Measurements from ENCODE around the gene MIX23. TPM values are rescaled to one million over a fixed set of nuclear protein-coding genes. Genes with fewer than 3 reads are reported as not detected.
A peak's percentile ranks its signal among the peaks of the same experiment; 100 is the strongest.

MIX23 gene
- 56.1 and 130 TPM in 2 replicates for total RNA-seq (2014; rRNA removed; shearing (Covaris generic); ENCODE audit: low replicate concordance)

GRCh38 chr3:122382888-122383666 is at the start of gene MIX23:
TSS of gene MIX23 (minus strand) at chr3:122383231. CDS start at chr3:122383224, 7 bp downstream.
- Histone ChIP-seq H3K36me3 (peaks cover 14% of the 10 kb centered on the region), H3K9me3 (no peaks in the 10 kb centered on the region), H3K4me3 (peak within 1 kb of the TSS; percentile 89), H3K27me3 (no peaks in the 10 kb centered on the region)
- peak; percentile 91 for DNase-seq

GRCh38 chr3:122430371-122430770 is 47.3 kb upstream of the MIX23 start:
- H3K27me3 ChIP-seq, result no peaks in the 10 kb centered on the region
- no peak overlapping the region for H3K4me3 ChIP-seq
- H3K9me3 ChIP-seq, result no peaks in the 10 kb centered on the region
- DNase-seq, result no peak
- H3K36me3 ChIP-seq, result peaks cover 84% of the 10 kb centered on the region

DNA sequence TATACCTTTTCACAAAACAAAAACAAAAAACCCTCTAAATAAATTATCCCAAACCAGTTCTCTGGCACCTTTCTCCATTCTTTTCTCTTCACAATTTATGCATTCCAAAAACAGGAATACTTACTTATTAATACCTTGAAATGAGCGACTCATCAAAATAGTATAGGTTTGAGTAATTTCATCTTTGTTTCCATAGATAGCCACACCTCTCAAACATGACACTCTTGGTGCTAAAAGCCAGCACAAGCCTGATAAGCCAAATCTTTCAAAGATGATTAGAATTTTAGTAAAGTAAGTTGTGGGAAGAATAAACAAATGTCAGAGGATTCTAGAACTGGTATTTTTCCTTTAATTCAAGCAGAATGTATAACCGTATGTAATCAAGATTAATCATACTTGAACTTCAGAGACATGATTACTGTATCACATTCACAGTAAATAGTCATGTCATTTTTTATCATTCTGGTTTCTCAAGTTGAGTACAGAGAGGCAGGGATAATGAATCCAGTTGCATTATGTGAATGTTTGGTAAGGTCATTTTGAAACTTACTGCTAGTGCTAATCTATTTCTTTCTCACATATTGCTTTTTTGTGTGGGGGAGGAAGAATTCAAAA is 44.9 kb upstream of the MIX23 start:
- no peaks in the 10 kb centered on the region for H3K9me3 ChIP-seq
- H3K27me3 ChIP-seq, result no peaks in the 10 kb centered on the region
- no peak overlapping the region for H3K4me3 ChIP-seq
- DNase-seq, result no peak
- peaks cover 91% of the 10 kb centered on the region for H3K36me3 ChIP-seq

DNA sequence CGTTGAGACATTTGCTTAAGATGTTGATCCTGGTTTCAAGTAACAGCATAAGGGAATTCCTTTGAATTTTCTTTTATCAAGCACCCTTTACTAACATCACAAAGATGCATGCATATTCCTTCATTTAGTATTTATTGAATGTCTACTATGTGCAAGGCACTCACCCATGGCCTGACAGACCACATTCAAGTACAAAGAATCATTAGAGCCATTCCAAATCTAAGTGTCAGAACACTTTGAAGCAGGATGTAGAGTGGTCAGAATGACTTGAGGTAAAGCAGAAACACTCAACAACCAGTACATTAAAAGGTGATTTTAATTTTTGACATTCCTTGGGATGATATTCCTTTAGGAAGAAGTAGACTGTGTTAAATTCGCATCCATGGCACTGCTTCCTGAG is 38.8 kb upstream of the MIX23 start:
- H3K4me3 ChIP-seq, result no peak overlapping the region
- H3K36me3 ChIP-seq, result peaks cover 55% of the 10 kb centered on the region
- no peak for DNase-seq
- H3K27me3 ChIP-seq, result no peaks in the 10 kb centered on the region
- no peaks in the 10 kb centered on the region for H3K9me3 ChIP-seq

DNA sequence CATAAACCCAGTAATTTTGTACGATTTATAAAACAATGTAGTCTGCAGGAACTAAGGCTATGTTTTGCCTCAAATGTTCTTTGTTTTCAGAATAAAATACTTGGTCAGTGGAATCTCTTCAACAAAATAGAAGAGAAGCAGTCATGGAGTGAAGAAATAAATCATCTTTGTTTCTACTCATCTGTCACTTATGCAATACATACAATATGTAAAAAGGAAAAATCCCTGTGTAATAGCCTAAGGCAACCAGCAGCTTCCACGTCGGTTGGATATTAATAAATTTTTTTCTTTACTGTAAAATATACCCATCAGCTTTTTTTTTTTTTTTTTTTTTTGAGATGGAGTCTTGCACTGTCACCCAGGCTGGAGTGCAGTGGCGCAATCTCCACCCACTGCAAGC is 38.1 kb upstream of the MIX23 start:
- no peak overlapping the region for H3K4me3 ChIP-seq
- no peaks in the 10 kb centered on the region for H3K27me3 ChIP-seq
- peaks cover 2% of the 10 kb centered on the region; the same call in 1 of the 2 replicates for H3K9me3 ChIP-seq
- no peak for DNase-seq
- H3K36me3 ChIP-seq, result peaks cover 48% of the 10 kb centered on the region

DNA sequence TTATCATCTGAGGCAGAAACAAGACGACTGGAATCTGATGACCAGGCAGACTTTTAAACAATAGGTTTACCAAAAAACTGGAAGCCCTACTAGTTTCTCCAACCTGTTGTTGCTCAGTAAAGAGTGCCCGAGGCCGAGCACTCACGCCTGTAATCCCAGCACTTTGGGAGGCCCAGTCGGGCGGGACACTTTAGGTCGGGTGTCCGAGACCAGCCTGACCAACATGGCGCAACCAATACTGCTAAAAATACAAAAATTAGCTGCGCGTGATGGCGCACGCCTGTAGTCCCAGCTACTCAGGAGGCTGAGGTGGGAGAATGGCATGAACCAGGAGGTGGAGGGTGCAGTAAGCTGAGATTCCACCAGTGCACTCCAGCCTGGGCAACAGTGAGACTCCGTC is 33.9 kb upstream of the MIX23 start:
- DNase-seq, result no peak
- Histone ChIP-seq H3K36me3 (peaks cover 22% of the 10 kb centered on the region), H3K27me3 (no peaks in the 10 kb centered on the region), H3K9me3 (peaks cover 2% of the 10 kb centered on the region; the same call in 1 of the 2 replicates), H3K4me3 (peak overlapping the region; percentile 97)

- Histone ChIP-seq H3K36me3 (peaks cover 22% of the 10 kb centered on the region), H3K9me3 (peaks cover 2% of the 10 kb centered on the region; the same call in 1 of the 2 replicates), H3K27me3 (no peaks in the 10 kb centered on the region), H3K4me3 (peak within 1 kb of the TSS; percentile 97)
- peak; percentile 94 for DNase-seq
These were observed 33.0 kb upstream of the MIX23 start, which contains the start of gene WDR5B for GRCh38 chr3:122415762-122416654. TSS of gene WDR5B (minus strand) at chr3:122416062. CDS start at chr3:122415528, 534 bp downstream.

DNA sequence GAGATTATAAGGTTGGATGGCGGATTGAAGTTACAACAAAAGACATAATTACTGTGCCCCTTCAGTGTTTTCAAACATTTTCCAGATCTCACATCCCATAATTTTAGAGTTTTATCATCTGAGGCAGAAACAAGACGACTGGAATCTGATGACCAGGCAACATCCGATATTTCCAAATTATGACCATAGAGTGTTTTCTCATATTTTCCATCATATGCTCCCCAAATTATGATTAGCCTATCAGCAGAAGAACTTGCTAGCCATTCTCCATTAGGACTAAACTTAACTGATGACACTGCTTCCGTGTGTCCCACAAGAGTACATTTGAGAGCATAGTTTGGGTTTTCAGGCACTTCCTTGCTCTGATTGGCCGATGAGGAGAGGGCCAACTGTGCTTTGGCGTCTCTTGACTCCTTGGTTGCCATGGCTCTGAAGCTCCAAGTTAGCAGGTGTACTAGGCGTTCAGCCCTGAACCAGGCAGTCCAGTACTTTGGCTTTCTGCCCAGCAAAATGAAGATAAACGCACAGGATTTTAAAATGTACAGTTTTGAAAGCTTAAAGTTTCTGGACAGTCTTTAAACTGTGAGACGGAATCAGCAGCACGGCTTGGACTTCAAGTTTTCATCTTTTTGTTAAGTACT is 32.2 kb upstream of the MIX23 start:
- Histone ChIP-seq H3K36me3 (peaks cover 27% of the 10 kb centered on the region), H3K9me3 (peaks cover 2% of the 10 kb centered on the region; the same call in 1 of the 2 replicates)
- peak; percentile 39 for DNase-seq

GRCh38 chr3:122414391-122414790 is 31.4 kb upstream of the MIX23 start:
- Histone ChIP-seq H3K36me3 (peaks cover 35% of the 10 kb centered on the region), H3K27me3 (no peaks in the 10 kb centered on the region), H3K4me3 (no peak overlapping the region), H3K9me3 (peaks cover 2% of the 10 kb centered on the region; the same call in 1 of the 2 replicates)
- no peak for DNase-seq

More for the DNA sequence above, 32.2 kb upstream of the MIX23 start:
- Histone ChIP-seq H3K27me3 (no peaks in the 10 kb centered on the region), H3K4me3 (peak overlapping the region; percentile 97)

GRCh38 chr3:122410639-122411038 is 27.6 kb upstream of the MIX23 start:
- Histone ChIP-seq H3K4me3 (no peak overlapping the region), H3K9me3 (no peaks in the 10 kb centered on the region), H3K27me3 (no peaks in the 10 kb centered on the region), H3K36me3 (peaks cover 44% of the 10 kb centered on the region)
- no peak for DNase-seq

DNA sequence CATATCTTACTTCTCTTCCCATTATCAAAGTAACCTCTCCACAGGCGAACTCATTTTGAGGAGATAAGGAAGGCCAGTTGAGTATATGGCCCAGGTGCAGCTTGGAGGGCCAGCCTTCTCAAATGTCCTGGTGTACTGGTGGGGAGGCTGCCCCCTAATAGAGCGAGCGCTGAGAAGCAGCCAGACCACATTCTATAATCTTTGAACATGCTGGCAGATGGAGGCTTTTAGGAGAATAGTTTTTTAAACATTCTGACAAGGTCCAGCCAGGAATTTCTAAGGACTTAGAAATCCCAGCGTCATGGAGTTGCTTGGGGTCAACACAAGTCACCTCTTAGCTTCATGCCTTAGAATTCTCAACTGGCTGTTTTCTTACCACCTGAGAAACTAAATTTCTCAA is 27.1 kb upstream of the MIX23 start:
- Histone ChIP-seq H3K9me3 (no peaks in the 10 kb centered on the region), H3K36me3 (peaks cover 44% of the 10 kb centered on the region), H3K27me3 (no peaks in the 10 kb centered on the region), H3K4me3 (no peak overlapping the region)
- DNase-seq, result no peak

GRCh38 chr3:122409446-122409845 is 26.4 kb upstream of the MIX23 start:
- no peaks in the 10 kb centered on the region for H3K27me3 ChIP-seq
- DNase-seq, result no peak
- no peak overlapping the region for H3K4me3 ChIP-seq
- H3K36me3 ChIP-seq, result peaks cover 44% of the 10 kb centered on the region
- no peaks in the 10 kb centered on the region for H3K9me3 ChIP-seq

GRCh38 chr3:122407946-122408345 is 24.9 kb upstream of the MIX23 start:
- no peaks in the 10 kb centered on the region for H3K9me3 ChIP-seq
- peaks cover 44% of the 10 kb centered on the region for H3K36me3 ChIP-seq
- H3K27me3 ChIP-seq, result no peaks in the 10 kb centered on the region
- H3K4me3 ChIP-seq, result no peak overlapping the region
- DNase-seq, result no peak

DNA sequence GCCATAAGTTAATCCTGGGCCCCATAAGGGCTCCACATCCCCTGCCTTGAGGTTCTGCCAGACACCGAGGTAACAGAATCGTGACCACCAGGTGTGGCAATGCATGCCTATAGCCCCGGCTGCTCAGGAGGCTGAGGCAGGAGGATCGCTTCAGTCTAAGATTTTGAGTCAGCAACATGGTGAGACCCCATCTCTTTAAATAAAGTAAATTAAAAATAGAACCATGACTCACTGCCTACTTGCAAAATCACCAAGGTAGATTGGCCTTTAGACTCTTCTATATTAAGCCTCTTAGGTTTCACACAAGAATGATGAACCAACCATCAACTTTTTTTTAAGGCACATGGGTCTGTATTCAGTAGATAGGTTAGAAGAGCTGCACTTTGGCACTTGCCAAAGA is 23.2 kb upstream of the MIX23 start:
- Histone ChIP-seq H3K9me3 (no peaks in the 10 kb centered on the region), H3K27me3 (no peaks in the 10 kb centered on the region), H3K4me3 (no peak overlapping the region), H3K36me3 (peaks cover 30% of the 10 kb centered on the region)
- DNase-seq, result no peak

- Histone ChIP-seq H3K4me3 (no peak overlapping the region), H3K36me3 (peaks cover 20% of the 10 kb centered on the region), H3K27me3 (no peaks in the 10 kb centered on the region), H3K9me3 (no peaks in the 10 kb centered on the region)
- DNase-seq, result no peak
These were observed 22.0 kb upstream of the MIX23 start for GRCh38 chr3:122405015-122405414.

DNA sequence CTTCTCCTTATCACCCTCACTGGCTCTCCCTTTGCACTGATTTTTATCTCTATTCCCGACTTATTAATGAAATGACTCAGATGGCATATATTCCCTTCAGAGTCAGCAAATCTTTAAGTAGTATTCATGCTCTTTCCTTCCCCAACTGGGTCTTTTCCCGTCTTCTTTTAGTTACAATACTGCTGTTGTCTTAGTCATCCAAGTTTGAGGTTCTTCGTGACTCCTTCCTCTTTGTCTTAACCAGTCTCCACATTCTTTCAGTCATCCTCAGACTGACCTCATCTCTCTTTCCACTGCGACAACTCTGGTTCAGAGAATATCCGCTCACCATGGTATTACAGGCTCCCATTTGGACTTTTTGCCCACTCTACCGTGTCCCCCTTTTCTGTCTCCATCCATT is 20.5 kb upstream of the MIX23 start:
- Histone ChIP-seq H3K27me3 (no peaks in the 10 kb centered on the region), H3K36me3 (peaks cover 14% of the 10 kb centered on the region), H3K9me3 (no peaks in the 10 kb centered on the region), H3K4me3 (no peak overlapping the region)
- DNase-seq, result no peak

All from MG63 (cell line).